ENCODE results near the gene RBM41. TPM values are rescaled to one million over a fixed set of nuclear protein-coding genes. Genes with fewer than 3 reads are reported as not detected.
A peak's percentile ranks its signal among the peaks of the same experiment; 100 is the strongest.
"Not testable (repeated sequence)": the region's sequence is repeated elsewhere in the genome, so short reads cannot be mapped to it uniquely, and the experiment has no call there.

Gene RBM41
- total RNA-seq, 1 experiment from 2014 or later: 10.8 TPM

DNA sequence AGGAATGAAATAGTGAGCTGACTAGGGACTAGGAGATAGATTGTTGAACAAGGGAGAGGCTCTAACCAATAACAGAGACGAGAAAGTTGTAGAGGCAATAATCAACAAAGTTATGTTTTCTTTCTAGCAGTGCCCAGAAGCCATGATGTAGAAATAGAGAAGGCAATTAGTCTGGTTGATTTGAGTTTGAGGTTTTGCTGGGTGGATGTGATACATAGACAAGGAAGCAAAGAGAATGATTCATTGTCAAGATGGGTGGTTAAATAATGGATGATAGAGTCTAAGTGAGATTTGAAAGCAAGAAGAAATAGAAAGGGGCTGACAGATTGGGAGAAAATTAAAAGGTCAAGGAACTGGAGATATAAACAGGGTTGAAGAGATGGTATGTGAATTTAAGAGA is 11.2 kb downstream of the RBM41 start:
- DNase-seq: no peak
- Histone ChIP-seq H3K36me3 (peaks cover 5% of the 10 kb centered on the region), H3K9me3 (replicated peaks) (no peaks in the 10 kb centered on the region), H3K27me3 (no peaks in the 10 kb centered on the region), H3K27ac (no peak overlapping the region), H3K4me1 (no peaks in the 10 kb centered on the region), H3K4me3 (no peak overlapping the region)

DNA sequence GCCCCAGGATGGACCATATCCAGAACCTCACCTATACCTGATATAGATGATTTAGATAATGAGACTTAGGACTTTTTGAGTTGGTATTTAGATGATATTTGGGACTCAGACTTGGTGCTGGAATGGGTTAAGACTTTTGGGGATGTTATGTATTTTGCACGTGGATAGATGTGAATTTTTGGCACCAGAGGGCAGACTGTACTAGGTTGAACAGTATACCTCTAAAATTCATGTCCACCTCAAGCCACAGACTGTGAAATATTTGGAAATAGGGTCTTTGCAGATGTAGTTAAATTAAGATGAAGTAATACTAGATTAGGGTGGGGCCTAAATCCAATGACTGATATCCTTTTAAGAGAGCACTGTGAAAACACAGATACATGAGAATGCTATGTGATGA is 15.6 kb downstream of the RBM41 start:
- Histone ChIP-seq H3K27me3 (no peaks in the 10 kb centered on the region), H3K36me3 (no peaks in the 10 kb centered on the region; the same call in none of the 2 replicates), H3K4me3 (no peak overlapping the region), H3K4me1 (no peaks in the 10 kb centered on the region), H3K9me3 (replicated peaks) (no peaks in the 10 kb centered on the region), H3K27ac (no peak overlapping the region)
- DNase-seq: no peak

DNA sequence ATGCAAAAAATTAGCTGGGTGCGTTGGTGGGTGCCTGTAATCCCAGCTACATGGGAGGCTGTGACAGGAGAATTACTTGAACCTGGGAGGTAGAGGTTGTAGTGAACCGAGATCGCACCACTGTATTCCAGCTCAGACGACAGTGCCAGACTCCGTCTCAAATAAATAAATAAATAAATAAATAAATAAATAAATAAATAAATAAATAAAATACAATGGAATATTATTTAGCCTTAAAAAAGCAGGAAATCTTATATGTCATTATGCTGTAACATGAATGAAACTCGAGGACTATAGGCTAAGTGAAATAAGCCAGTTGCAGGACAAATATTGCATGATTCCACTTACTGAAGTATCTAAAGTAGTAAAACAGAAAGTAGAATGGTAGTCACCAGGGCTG is 42.5 kb downstream of the RBM41 start:
- H3K27ac ChIP-seq: no peak overlapping the region
- H3K4me1 ChIP-seq: no peaks in the 10 kb centered on the region
- no peaks in the 10 kb centered on the region for H3K27me3 ChIP-seq
- H3K36me3 ChIP-seq: no peaks in the 10 kb centered on the region
- H3K9me3 ChIP-seq (replicated peaks): no peaks in the 10 kb centered on the region
- H3K4me3 ChIP-seq: no peak overlapping the region
- DNase-seq: no peak

DNA sequence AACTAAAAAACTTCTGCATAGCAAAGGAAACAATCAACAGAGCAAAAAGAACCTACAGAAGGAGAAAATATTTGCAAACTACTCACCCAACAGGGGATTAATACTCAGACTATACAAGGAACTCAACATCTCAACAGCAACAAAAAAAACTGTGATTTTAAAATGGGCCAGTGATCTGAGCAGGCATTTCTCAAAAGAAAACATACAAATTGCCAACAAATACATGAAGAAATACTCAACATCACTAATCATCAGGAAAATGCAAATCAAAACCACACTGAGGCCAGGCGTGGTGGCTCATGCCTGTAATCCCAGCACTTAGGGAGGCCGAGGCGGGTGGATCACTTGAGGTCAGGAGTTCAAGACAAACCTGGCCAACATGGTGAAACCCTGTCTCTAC is 60.9 kb downstream of the RBM41 start:
- H3K4me1 ChIP-seq; H3K27ac ChIP-seq; H3K36me3 ChIP-seq; H3K9me3 ChIP-seq (replicated peaks); DNase-seq; H3K4me3 ChIP-seq; H3K27me3 ChIP-seq: not testable (repeated sequence)

DNA sequence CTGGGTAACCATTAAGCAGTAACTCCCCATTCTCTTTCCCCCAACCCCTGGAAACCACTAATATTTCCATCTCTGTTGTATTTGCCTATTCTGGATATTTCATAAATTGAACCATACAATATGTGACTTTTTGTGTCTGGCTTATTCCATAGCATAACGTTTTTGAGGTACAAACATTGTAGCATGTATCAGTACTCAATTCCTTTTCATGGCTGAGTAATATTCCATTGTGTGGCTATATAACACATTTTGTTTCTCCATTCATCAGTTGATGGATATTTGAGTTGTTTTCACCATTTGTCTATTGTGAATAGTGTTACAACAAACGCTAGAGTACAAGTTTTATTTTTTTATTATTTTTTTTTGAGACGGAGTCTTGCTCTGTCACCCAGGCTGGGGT is 63.6 kb downstream of the RBM41 start:
- no peaks in the 10 kb centered on the region for H3K9me3 ChIP-seq (replicated peaks)
- no peak overlapping the region for H3K27ac ChIP-seq
- no peaks in the 10 kb centered on the region for H3K36me3 ChIP-seq
- H3K4me3 ChIP-seq: no peak overlapping the region
- no peak for DNase-seq
- no peaks in the 10 kb centered on the region for H3K27me3 ChIP-seq
- H3K4me1 ChIP-seq: no peaks in the 10 kb centered on the region

DNA sequence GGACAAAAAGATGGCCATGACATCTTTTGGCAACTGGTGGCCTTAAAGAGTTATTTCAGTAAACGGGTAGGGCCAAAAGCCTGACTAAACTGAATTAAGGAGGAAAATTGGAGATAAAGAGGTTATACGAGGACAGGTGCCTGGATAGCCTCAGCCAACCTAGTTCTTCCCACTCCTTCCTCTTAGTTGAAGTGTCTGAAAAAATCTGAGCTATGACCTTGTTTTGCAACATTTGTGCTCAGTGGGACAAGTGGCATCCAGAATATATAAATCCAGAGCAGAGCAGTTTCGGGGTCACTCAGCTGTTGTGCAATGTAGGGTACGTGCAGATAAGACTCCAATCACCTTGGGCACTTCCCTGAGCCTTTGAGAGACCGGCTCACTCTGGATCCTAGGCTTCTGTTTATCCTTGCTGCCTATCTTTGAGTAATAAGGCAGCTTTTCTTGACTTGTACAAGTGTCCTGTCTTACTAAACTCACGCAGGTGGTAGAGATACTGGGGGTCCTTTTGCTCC is 68.4 kb downstream of the RBM41 start:
- no peak overlapping the region for H3K27ac ChIP-seq
- H3K4me3 ChIP-seq: no peak overlapping the region
- no peaks in the 10 kb centered on the region for H3K4me1 ChIP-seq
- H3K9me3 ChIP-seq (replicated peaks): no peaks in the 10 kb centered on the region
- no peaks in the 10 kb centered on the region for H3K27me3 ChIP-seq
- no peak for DNase-seq
- H3K36me3 ChIP-seq: no peaks in the 10 kb centered on the region

DNA sequence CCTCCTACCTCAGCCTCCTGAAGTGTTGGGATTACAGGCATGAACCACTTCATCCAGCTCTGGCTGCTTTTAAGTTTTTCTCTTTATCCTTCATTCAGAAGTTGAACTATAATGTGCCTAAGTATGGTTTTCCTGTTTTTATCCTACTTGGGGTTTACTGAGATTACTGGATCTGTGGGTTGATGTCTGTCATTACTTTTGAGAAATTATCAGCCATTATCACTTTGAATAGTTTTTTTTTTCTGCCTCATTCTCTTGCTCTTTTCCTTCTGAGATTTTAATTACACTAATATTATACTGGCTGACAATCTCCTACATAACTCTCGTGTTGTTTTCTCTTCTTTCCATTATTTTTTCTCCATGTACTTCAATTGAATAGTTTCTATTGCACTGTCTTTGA is 71.0 kb downstream of the RBM41 start:
- no peak overlapping the region for H3K4me3 ChIP-seq
- H3K27ac ChIP-seq: no peak overlapping the region
- H3K9me3 ChIP-seq (replicated peaks): no peaks in the 10 kb centered on the region
- DNase-seq: no peak
- H3K27me3 ChIP-seq: no peaks in the 10 kb centered on the region
- no peaks in the 10 kb centered on the region for H3K36me3 ChIP-seq
- H3K4me1 ChIP-seq: no peaks in the 10 kb centered on the region

DNA sequence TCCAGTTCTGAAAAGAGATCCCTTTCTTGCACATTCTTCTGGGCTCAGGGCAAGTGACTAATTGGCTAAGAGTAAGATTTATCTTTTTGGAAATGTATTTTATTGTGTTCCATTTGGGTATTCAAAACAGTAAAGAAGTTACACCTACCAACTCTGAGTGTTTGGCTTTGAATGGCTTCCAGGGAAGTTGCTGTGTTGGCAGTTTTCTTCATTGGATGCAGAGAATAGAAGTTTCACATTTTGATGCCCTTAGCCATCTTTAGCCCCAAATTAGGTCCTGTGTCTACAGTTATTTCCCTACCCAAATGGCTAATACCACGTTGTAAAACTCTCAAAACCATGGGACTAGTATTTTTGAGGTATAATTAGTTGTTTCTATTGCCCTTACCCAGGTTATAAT is 88.9 kb downstream of the RBM41 start:
- no peaks in the 10 kb centered on the region for H3K36me3 ChIP-seq

DNA sequence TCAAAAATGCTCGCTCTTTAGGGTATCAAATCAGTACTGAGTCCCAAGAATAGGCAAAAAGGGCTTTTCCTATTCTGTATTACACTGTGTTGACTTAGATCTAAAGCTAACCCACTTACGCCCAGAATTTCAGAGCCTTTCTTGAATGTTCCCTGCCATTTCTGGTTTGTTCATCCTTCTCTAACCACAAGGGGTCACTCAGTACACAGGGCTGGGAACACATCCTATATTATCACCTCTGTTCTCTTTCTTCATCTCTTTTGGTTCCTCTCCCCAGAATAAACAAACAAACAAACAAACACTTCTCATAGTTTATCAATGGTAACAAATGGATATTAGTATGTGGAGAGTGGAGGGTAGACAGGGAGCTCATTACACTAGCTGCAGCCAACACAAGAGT is 93.1 kb downstream of the RBM41 start:
- no peaks in the 10 kb centered on the region for H3K36me3 ChIP-seq
- H3K4me1 ChIP-seq: no peaks in the 10 kb centered on the region
- H3K27ac ChIP-seq: no peak overlapping the region
- no peaks in the 10 kb centered on the region for H3K27me3 ChIP-seq
- H3K4me3 ChIP-seq: no peak overlapping the region
- peak in 1 of 2 experiments; percentile 26 for DNase-seq
- no peaks in the 10 kb centered on the region for H3K9me3 ChIP-seq (replicated peaks)

More for the DNA sequence above, 88.9 kb downstream of the RBM41 start:
- DNase-seq: no peak
- no peaks in the 10 kb centered on the region for H3K4me1 ChIP-seq
- H3K27me3 ChIP-seq: no peaks in the 10 kb centered on the region
- no peak overlapping the region for H3K4me3 ChIP-seq
- H3K9me3 ChIP-seq (replicated peaks): no peaks in the 10 kb centered on the region
- no peak overlapping the region for H3K27ac ChIP-seq

DNA sequence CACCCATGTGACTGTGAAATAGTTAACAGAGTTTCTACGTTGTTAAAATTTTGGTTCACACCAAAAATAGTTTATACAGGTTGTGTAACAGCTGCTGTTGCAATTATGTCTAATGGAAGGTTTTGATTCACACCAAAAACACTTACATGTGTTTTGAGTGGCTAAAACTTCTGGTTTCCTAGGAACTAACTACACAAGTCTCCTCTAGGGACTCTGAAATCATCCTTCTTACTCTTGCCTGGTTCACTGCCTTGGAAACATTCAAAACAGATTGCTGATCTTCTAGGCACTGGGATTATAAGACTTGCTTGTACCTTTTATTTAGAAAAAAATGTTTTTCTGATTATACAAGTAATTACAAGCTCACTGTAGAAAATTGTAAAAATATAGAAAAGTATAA is 103.7 kb downstream of the RBM41 start:
- H3K4me3 ChIP-seq: no peak overlapping the region
- no peaks in the 10 kb centered on the region for H3K27me3 ChIP-seq
- DNase-seq: no peak
- H3K9me3 ChIP-seq (replicated peaks): no peaks in the 10 kb centered on the region
- no peak overlapping the region for H3K27ac ChIP-seq
- H3K36me3 ChIP-seq: no peaks in the 10 kb centered on the region
- no peaks in the 10 kb centered on the region for H3K4me1 ChIP-seq

Other genes with a start within 250 kb of the RBM41 start
- gene RIPPLY1, start 215.5 kb downstream of the RBM41 start, total RNA-seq (2014; rRNA removed; shearing (Covaris generic)): 13.4 and 14.6 TPM in 2 replicates
- gene CLDN2, start 198.4 kb downstream of the RBM41 start, total RNA-seq (2014; rRNA removed; shearing (Covaris generic)): not detected in 2 replicates
- gene MORC4, start 118.6 kb downstream of the RBM41 start, total RNA-seq (2014; rRNA removed; shearing (Covaris generic)): 19.2 and 22.9 TPM in 2 replicates
- gene NUP62CL, start 87.6 kb upstream of the RBM41 start, total RNA-seq (2014; rRNA removed; shearing (Covaris generic)): not detected in 2 replicates
- gene DNAAF6, start 87.8 kb upstream of the RBM41 start, total RNA-seq (2014; rRNA removed; shearing (Covaris generic)): not detected in 2 replicates

Measured in SJCRH30 (cell line).